ENCODE data around the gene PRKCI.
"Not testable (repeated sequence)": the region's sequence is repeated elsewhere in the genome, so short reads cannot be mapped to it uniquely, and the experiment has no call there.

The PRKCI gene

DNA sequence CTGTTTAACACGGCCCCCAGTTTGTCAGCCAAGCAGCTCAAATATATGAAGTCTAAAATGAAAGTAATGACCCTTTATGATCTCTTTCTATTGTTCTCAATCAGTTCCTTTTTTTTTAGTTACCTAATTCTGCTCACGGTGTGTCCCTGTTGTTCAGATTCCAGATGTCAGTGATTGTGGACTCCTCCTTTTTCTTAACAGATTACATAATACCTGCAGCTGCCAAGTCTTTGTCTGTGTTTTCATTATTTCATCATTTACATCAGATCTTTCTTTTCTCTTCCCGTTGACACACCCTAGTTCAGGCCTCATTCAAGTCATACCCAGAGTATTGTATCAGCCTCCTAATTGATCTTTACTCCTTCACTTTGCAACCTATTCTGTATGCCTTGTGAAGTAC lies 79.2 kb downstream of the PRKCI start:
- DNase-seq = no peak

DNA sequence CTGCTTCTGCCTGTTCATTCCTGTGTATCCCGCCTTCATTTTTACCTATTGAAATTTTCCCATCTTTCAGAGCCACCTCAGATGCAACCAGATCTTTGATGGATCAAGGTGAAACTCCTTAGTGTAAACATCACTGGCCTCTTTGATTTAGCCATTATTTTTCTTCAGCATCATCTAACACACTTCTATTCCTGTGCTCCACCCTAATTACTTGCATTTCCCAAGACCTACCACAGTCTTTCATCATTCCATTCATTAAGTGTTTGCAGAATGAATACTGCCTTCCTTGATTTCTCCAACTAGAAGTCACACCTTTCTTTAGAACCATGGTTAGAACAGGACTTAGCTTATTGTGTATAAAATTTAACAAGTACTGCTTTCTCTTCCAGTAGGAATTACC lies 79.8 kb downstream of the PRKCI start:
- no peak for DNase-seq

DNA sequence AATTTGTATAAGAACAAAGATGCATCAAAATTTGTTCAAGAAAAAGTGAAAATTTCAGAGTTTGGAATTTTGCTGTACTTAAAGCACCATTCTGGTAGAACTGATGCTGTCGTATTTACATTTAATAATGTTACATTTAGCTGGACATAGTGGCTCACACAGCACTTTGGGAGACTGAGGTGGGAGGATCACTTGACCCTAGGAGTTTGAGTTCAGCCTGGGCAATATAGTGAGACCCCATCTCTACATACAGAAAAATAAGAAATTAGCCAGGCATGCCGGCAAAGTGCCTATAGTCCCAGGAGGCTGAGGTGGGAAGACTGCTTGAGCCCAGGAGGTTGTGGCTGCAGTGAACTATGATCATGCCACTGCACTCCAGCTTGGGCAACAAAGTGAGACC lies 83.8 kb downstream of the PRKCI start:
- DNase-seq = no peak

DNA sequence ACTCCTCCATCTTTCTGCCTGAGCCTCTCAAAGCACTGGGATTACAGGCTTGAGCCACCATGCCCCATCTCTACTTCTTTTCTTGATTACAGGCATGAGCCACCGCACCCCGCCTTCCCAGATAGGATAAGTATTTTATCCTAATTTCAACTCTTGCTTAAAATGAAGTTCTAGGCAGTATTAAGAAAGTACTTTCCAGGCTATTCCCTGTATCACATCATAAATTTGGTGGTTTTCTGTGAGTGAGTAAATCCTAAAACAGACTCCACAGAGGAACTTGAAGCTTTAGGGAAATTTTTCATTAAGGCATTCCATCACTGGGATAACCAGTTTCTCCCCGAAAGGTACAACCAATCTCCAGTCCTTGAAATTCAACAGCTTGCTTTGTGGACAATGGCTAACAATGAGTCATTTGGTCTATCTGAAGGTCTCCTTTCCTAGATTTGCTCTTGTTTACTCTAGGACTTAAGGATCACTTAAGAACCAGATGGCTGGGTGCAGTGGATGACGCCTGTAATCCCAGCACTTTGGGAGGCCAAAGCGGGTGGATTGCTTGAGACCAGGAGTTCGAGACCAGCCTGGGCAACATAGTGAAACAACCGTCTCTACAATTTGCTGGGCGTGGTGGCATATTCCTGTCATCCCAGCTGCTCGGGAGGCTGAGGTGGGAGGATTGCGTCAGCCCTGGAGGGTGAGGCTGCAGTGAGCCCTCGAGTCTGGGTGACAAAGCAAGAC lies 85.6 kb downstream of the PRKCI start:
- no peak for DNase-seq

DNA sequence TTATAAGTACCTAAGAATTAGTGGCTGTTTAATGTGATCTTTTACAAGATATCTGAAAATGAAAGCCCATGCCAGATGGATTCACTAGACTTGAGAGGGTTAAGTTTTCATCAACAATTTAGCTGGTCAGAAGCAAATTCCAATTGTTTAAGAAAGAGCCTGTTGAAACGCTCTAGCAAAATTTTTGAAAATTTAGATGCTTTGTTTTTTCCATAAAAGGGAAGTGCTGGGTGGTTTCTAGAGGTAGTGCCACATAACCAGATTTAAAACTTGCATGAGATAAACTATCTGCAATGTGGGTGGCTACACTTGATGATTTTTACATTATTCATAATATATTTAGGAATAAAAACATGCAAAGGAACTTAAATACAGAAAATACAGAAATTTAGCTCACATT lies 86.8 kb downstream of the PRKCI start:
- DNase-seq = no peak

DNA sequence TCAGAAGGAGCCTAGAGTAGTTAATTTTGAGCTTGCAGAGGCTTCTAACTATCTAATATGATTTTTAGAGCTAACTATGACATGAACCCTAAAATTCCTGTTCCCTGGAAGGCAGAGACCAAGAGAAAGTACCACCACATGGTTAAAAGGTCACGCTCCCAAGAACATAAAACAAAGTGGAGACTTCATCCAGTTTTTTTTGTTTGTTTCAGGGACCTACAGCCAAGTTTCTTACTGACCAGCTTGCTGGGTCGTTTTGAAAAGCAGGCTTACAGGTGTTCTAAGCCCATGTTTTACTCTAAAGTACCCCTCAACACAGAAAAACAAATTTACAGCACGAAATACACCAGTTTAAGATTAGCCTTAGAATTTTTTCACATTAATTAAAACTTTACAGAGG lies 95.7 kb downstream of the PRKCI start:
- no peak for DNase-seq

DNA sequence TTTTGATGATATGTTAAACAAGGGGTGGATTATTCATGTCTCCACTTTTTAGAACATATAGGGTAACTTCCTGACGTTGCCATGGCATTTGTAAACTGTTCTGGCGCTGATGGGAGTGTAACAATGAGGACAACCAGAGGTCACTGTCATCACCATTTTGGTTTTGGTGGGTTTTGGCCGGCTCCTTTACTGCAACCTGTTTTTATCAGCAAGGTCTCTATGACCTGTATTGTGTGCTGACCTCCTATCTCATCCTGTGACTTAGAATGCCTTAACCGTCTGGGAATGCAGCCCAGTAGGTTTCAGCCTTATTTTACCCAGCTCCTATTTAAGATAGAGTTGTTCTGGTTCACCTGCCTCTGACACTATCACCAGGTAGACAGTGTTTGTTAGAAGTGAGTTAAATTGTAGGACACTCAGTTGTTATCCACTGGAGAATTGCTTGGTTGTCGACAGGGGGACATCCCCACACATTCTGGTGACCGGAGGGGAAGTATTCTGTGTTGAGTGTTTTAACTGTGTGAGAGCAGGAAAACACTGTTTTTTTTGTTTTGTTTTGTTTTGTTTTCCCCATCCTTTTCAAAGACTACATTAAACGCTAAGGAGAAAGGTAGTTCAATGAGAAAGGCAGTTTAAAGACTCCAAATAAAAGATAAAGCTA lies 98.4 kb downstream of the PRKCI start:
- DNase-seq = no peak

DNA sequence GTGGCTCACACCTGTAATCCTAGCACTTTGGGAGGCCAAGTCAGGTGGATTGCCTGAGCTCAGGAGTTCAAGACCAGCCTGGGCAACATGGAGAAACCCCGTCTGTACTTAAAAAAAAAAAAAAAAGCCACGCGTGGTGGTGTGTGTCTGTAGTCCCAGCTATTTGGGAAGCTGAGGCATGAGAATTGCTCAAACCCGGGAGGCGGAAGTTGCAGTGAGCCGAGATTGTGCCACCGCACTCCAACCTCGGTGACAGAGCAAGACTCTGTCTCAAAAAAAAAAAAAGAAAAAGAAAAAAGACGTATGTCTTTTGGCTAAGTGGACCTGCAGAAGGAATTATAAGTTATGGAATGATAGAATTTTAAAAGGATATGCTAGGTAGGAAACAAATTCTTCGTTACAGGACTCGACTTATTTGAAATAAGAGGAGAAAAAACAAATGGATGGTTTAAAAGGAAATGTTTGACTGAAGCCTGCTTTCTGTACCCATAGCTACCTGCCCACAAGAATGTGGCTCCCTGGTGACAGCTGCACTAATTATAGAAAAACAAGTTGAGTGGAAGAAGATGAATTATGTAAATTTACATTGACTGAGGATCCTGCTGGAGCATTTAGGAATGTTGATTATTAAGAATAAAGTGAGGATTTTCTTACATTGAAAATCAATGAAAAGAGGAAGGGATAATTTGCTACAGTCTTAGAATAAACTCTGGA lies 99.3 kb downstream of the PRKCI start:
- no peak for DNase-seq

DNA sequence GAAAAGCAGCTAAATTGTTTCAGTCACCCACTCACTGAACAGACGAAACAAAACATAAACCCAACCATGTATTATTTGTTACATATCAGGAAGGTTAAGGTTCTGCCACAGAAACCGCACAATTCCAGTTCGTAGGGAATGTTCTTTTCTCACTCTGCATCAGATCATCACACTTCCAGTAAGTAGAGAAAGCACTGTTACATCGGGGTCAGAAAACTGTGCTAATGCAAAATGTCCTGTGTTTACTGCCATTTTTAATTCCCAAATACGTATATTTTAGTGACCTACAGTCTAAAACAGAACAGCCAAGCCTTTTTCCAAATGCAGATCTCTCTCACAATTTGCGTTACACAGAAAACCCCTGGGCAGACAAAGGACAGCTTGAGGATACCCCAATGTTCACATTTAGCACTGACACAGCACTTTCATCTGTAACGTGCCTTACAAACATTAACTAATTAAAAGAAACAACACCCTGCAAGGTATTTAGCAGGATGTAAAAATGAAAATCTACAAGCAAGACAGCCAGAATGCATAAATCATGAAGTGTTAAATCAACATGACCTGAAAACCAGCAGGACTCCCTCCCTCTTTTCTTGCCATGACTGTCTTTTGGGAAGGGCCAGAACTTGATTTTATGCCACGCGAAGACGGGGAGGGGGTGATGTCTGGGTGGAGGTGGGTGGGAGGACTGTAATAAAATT lies 100.5 kb downstream of the PRKCI start:
- no peak for DNase-seq

DNA sequence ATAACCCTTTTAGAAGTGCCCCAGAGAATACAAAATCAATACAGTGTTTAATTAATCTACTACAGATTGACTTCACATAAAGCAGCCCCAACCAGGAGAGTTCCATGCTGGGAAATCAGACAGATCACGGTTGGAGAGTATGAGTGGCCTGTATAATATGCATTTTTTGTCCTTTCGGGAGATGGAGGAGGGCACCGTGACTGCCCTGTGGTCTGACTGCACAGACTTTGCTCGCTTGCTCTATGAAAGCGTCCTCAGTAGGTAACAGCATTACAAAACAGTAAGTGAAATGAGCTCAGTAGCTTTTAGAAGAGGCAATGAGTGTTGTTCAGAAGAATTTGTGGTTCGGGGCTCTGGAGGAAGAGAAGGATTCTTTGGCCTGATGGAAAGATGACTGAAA lies 101.1 kb downstream of the PRKCI start:
- DNase-seq = no peak

DNA sequence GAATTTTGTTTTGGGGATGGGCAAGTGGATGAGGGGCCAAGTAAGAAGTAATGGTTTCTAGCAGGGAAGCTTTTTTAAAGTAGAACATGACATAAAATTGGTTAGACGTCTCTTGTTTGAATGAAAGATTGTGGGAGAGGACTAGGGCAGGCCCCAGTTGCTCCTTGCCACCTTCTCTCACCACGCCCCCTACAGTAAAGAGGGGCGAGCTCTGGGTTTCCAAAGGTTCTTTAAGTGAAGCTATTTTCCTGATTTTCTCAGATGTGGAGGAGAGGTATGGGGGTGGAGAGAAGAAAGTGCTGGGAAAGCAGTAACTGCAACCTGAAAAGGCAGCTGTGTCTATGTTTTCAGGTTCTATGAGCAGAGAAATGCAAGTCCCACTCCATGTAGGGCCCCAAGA lies 102.7 kb downstream of the PRKCI start:
- no peak for DNase-seq

DNA sequence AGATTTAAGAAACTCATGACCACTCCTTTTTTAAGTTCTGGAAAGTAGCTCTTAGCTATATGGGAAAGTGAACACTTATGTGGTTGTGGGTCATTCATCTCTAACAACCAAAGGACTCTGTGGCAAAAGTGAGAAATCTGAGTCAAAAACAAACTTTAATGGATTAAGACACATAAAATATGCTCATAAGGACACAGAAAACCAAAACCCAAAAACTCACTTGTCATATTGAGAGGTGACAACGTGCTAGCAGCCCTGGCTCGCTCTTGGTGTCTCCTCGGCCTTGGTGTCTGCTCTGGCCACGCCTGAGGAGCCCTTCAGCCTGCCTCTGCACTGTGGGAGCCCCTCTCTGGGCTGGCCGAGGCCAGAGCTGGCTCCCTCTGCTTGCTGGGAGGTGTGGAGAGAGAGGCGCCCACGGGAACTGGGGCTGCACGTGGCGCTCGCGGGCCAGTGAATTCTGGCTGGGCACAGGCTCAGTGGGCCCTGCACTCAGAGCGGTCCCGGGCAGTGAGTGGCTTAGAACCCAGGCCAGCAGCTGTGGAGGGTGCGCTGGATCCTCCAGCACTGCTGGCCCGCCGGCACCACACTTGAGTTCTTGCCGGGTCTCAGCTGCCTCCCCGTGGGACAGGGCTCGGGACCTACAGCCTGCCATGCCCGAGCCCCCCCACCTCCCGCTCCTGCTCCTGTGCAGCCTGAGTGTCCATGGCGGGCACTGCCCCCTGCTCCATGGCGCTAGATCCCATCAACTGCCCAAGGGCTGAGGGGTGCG lies 105.0 kb downstream of the PRKCI start:
- DNase-seq = no peak

DNA sequence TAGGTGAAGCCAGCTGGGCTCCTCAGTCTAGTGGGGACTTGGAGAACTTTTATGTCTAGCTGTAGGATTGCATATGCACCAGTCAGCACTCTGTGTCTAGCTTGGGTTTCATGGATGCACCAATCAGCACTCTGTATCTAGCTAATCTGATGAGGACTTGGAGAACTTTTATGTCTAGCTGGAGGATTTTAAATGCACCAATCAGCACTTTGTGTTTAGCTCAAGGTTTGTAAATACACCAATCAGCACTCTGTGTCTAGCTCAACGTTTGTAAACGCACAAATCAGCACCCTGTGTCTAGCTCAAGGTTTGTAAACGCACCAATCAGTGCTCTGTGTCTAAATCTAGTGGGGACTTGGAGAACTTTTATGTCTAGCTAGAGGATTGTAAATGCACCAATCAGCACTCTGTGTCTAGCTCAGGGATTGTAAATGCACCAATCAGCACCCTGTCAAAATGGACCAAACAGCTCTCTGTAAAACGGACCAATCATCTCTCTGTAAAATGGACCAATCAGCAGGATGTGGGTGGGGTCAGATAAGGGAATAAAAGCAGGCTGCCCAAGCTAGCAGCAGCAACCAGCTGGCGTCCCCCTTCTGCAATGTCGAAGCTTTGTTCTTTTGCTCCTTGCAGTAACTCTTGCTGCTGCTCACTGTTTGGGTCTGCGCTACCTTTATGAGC lies 105.8 kb downstream of the PRKCI start:
- not testable (repeated sequence) for DNase-seq

DNA sequence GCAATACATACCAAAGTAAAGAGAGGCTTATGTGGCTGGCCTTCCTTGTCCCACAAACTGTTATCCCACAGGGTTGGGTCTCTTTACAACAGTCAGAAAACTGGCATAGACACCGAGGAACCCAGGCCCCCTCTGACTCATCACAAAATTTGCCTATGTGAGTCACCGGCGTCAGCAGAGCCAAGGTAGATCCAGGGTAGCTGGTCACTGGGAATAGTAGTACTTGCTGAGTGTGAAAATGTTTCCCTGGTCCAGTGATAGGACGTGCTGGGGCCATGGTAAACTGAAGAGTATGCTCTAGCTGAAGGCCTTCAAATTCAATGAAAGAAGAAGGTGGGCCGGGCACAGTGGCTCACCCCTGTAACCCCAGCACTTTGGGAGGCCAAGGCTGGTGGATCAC lies 108.1 kb downstream of the PRKCI start:
- DNase-seq = no peak

DNA sequence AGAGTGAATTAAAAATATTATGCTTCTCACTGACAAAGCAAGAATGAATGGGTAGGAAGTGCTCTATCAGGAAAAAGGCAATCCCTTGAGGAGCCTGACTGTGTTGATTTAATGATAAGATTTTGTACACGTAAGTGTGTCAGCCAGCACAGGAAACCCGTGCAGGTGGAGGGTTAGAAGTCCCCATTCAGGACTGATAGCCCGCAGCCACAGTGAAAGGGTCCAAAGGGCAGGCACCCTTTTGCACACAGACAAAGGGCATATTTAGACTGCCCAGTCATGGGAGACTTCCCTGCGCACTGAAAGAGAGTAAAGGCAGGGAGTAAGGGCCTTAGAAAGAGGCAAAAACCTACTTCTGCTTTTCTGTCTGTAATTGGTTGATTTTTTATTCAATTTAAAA lies 108.9 kb downstream of the PRKCI start:
- DNase-seq = no peak

DNA sequence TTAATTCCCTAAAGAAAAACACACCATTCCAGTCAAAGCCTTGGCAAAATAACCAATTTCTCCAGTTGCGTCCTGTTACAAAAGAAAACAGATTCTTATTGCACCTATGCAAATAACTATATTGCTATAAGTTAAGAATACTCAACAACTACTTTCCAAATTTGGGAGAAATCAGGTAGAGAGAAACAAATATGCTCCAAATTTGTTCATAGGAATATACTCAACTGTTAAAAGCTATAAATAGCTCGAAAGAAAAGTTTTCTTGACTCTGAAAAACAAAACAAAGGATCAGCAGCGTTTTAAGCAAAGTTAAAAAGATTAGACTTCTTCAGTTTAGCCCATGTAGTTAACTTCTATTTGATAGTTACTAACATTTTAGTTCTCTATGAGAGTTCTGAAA lies 115.2 kb downstream of the PRKCI start:
- DNase-seq = no peak

DNA sequence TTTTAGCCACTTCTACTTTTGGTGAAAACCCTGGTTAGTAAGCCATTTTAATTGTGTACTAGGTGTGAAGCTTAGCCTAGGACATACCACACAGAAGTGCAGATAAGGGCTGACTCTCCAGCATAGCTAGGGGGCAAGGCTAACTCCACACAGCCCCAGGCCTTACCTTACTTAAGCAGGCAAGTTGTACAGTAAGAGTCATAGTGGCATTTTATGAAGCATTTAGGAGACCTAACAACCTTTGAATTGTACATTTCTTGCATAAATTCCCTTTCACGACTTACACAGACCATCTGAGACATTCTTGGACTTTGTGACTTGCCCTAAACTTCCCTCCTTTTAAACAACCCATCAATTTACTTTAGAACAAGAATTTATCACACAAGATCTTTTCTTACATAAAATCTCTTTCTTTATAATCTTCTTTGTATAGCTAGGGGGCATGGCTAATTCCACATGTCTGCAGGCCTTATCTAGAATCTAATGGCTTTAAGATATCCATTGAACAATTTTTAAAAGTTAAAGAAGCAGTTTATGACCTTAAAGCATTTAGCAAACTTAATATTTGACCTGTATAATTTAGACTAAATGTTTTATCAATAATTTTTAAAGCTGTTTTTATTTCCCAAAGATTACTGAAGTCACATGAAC lies 116.6 kb downstream of the PRKCI start:
- no peak for DNase-seq

DNA sequence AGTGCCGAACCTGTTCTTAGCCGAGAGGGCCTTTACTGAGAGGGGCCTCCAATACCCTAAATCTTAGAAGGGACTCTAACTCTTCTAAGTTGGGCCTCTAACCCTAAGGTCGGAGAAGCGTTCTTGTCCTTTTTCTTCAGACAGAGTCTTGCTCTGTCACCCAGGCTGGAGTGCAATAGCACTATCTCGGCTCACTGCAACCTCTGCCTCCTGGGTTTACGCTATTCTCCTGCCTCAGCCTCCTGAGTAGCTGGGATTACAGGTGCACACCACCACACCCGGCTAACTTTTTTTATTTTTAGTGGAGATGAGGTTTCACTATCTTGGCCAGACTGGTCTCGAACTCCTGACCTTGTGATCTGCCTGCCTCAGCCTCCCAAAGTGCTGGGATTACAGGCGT lies 120.0 kb downstream of the PRKCI start:
- DNase-seq = not testable (repeated sequence)

DNA sequence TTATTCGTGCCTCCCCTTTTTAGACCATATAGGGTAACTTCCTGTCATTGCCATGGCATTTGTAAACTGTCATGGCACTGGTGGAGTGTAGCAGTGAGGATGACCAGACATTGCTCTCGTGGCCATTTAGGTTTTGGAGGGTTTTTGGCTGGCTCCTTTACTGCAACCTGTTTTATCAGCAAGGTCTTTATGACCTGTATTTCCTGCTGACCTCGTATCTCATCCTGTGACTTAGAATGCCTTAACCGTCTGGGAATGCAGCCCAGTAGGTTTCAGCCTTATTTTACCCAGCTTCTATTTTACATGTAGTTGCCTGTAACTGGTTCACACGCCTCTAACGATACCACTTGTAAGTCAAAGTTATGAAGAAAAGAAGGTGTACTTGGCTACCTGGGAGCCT lies 121.6 kb downstream of the PRKCI start:
- not testable (repeated sequence) for DNase-seq

DNA sequence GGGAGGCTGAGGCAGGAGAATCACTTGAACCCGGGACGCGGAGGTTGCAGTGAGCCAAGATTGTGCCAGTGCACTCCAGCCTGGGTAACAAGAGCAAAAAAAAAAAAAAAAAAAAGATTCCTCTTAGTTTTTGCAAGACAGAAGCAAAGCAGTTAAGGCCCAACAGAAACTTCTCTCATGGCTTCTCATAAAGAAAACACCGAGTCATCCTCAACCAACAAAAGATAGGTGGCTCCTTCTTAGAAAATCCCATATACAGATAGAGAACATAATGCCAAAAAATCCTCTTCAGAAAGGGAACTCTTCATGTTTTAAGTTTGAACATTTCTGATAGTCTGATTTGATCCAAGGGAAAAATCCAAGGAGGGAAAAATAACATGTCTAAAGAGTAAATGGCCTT lies 122.7 kb downstream of the PRKCI start:
- DNase-seq = no peak

All from stimulated activated CD4-positive, alpha-beta T cell treated with anti-CD3 and anti-CD28 coated beads, Interleukin-1b, Interleukin-23, amount 100 ng/mL, for 48 hours (primary cell).